ENCODE results near the gene HMGCL.
"Not testable (repeated sequence)": the region's sequence is repeated elsewhere in the genome, so short reads cannot be mapped to it uniquely, and the experiment has no call there.

HMGCL gene

GRCh38 chr1:23788695-23789094, 36.5 kb downstream of the HMGCL start:
- TF ChIP-seq GATA1 (IDR thresholded peaks at IDR 0.05; ENCODE audit: low read depth, low read length) (no peak), POLR2A (IDR thresholded peaks at IDR 0.05; ENCODE audit: low read length) (no peak)
- no peak for DNase-seq

GRCh38 chr1:23787701-23788100, 37.5 kb downstream of the HMGCL start:
- TF ChIP-seq GATA1 (IDR thresholded peaks at IDR 0.05; ENCODE audit: low read depth, low read length): no peak
- TF ChIP-seq POLR2A (IDR thresholded peaks at IDR 0.05; ENCODE audit: low read length): no peak
- no peak for DNase-seq

GRCh38 chr1:23784846-23785245, 40.4 kb downstream of the HMGCL start:
- no peak for TF ChIP-seq GATA1 (IDR thresholded peaks at IDR 0.05; ENCODE audit: low read depth, low read length)
- no peak for TF ChIP-seq POLR2A (IDR thresholded peaks at IDR 0.05; ENCODE audit: low read length)
- DNase-seq: no peak

GRCh38 chr1:23783141-23783540, 42.1 kb downstream of the HMGCL start:
- not testable (repeated sequence) for DNase-seq

- peak in 1 of 2 experiments; percentile 80 for DNase-seq
These were observed 45.3 kb downstream of the HMGCL start for GRCh38 chr1:23779826-23780371.

GRCh38 chr1:23777979-23778814, 47.0 kb downstream of the HMGCL start, which contains the start of gene PITHD1:
Gene PITHD1, plus strand, starts transcription at chr1:23778418. Its CDS starts 98 bp downstream, at chr1:23778516.
- DNase-seq: peak; percentile 97 to 99
- TF ChIP-seq GATA1 (IDR thresholded peaks at IDR 0.05; ENCODE audit: low read depth, low read length) (peak; percentile 92), POLR2A (IDR thresholded peaks at IDR 0.05; ENCODE audit: low read length) (peak; percentile 97)

More at GRCh38 chr1:23779826-23780371, 45.3 kb downstream of the HMGCL start:
- no peak for TF ChIP-seq POLR2A (IDR thresholded peaks at IDR 0.05; ENCODE audit: low read length)
- TF ChIP-seq GATA1 (IDR thresholded peaks at IDR 0.05; ENCODE audit: low read depth, low read length): no peak

- TF ChIP-seq GATA1 (IDR thresholded peaks at IDR 0.05; ENCODE audit: low read depth, low read length) (no peak), POLR2A (IDR thresholded peaks at IDR 0.05; ENCODE audit: low read length) (no peak)
- DNase-seq: peak in 1 of 2 experiments; percentile 42
These were observed 49.0 kb downstream of the HMGCL start for GRCh38 chr1:23776217-23776616.

GRCh38 chr1:23774174-23774880, 50.9 kb downstream of the HMGCL start:
- DNase-seq: no peak
- TF ChIP-seq GATA1 (IDR thresholded peaks at IDR 0.05; ENCODE audit: low read depth, low read length): no peak
- TF ChIP-seq POLR2A (IDR thresholded peaks at IDR 0.05; ENCODE audit: low read length): no peak

- DNase-seq: no peak
- TF ChIP-seq POLR2A (IDR thresholded peaks at IDR 0.05; ENCODE audit: low read length) (no peak), GATA1 (IDR thresholded peaks at IDR 0.05; ENCODE audit: low read depth, low read length) (no peak)
These were observed 52.4 kb downstream of the HMGCL start for GRCh38 chr1:23772854-23773242.

- peak; percentile 87 to 92 for DNase-seq
- no peak for TF ChIP-seq GATA1 (IDR thresholded peaks at IDR 0.05; ENCODE audit: low read depth, low read length)
- TF ChIP-seq POLR2A (IDR thresholded peaks at IDR 0.05; ENCODE audit: low read length): no peak
These were observed 53.0 kb downstream of the HMGCL start for GRCh38 chr1:23772049-23772853.

GRCh38 chr1:23768733-23769132, 56.5 kb downstream of the HMGCL start:
- no peak for DNase-seq
- TF ChIP-seq GATA1 (IDR thresholded peaks at IDR 0.05; ENCODE audit: low read depth, low read length) (no peak), POLR2A (IDR thresholded peaks at IDR 0.05; ENCODE audit: low read length) (no peak)

GRCh38 chr1:23763041-23763577, 62.1 kb downstream of the HMGCL start:
- no peak for TF ChIP-seq POLR2A (IDR thresholded peaks at IDR 0.05; ENCODE audit: low read length)
- no peak for TF ChIP-seq GATA1 (IDR thresholded peaks at IDR 0.05; ENCODE audit: low read depth, low read length)
- DNase-seq: no peak

GRCh38 chr1:23759277-23759676, 66.0 kb downstream of the HMGCL start:
- DNase-seq: no peak
- TF ChIP-seq GATA1 (IDR thresholded peaks at IDR 0.05; ENCODE audit: low read depth, low read length) (no peak), POLR2A (IDR thresholded peaks at IDR 0.05; ENCODE audit: low read length) (no peak)

All from erythroblast (primary cell).